HG02642 (cell line): Measurements from ENCODE around the gene LRRC3C.
"Not testable (repeated sequence)": the region's sequence is repeated elsewhere in the genome, so short reads cannot be mapped to it uniquely, and the experiment has no call there.

Experiments used
- ATAC-seq: cut with Tn5 transposase; IDR thresholded peaks from one replicate; pipeline ENCODE4 v1.9.1; 2021; ENCODE audit warnings: mild to moderate bottlenecking; ENCODE audit not compliant: unreplicated experiment, poor library complexity

Gene LRRC3C

GRCh38 chr17:39927101-39927928 lies at the start of gene LRRC3C, which contains the start of gene ORMDL3:
TSS of gene LRRC3C (plus strand) at chr17:39927732. CDS start at chr17:39941524, 13,792 bp downstream.
TSS of gene ORMDL3 (minus strand) at chr17:39927601. CDS start at chr17:39924203, 3,398 bp downstream.
- peak; percentile 87 for ATAC-seq

GRCh38 chr17:39886102-39886501 lies 41.4 kb upstream of the LRRC3C start:
- not testable (repeated sequence) for ATAC-seq

GRCh38 chr17:39887078-39887477 lies 40.5 kb upstream of the LRRC3C start:
- ATAC-seq: no peak

GRCh38 chr17:39889200-39889599 lies 38.3 kb upstream of the LRRC3C start:
- ATAC-seq: no peak

DNA sequence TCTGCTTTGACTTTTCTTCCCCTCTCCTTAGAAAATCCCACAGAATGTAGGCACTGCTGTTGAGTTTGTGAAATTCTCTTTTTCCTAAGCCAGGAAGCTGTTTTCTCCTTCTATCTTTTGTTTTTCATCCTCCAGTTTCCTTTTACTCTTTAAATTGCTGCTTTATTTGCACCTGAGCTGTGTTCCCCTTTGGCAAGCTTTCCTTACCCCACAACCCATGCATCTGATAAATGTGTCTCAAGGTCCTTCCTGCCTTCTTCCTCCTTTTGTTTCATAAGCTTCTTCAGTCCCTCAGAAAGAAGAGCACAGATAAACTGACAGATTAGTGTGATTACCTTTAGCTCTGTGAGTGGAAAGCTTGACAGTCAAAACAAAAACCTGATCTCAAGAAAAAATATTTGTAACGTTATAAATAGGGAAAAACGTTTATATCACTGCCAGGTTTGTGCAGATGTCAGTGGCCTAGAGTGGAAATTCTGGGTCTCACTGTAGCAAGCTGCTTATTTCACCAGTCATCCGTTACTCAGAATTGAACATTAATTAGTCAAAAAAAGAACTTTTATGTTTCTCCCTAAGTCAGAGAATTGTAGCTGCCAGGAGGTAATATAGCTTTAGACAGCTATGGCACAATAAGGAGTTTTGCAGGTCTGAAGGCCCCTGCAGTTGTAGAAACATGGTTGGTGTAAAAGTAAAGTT lies 32.7 kb upstream of the LRRC3C start:
- ATAC-seq: no peak

- no peak for ATAC-seq
Observed at GRCh38 chr17:39898088-39898487, 29.4 kb upstream of the LRRC3C start.

DNA sequence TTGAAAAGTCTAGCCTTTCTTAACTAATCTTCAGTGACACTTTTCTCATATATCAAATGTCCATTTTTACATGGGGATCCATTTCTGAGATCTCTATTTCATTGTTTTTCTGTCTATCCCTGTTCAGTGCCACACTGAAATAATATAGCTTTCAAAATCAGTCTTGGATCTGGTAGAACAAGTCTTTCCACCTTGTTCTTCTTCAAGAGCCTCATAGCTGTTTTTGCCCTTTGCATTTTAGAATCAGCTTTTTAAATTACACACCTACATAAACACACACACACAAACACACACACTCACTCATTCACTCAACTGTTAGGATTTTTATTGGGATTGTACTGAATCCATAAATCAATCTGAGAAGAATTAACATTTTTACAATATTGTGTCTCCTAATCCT lies 28.3 kb upstream of the LRRC3C start:
- ATAC-seq: no peak

DNA sequence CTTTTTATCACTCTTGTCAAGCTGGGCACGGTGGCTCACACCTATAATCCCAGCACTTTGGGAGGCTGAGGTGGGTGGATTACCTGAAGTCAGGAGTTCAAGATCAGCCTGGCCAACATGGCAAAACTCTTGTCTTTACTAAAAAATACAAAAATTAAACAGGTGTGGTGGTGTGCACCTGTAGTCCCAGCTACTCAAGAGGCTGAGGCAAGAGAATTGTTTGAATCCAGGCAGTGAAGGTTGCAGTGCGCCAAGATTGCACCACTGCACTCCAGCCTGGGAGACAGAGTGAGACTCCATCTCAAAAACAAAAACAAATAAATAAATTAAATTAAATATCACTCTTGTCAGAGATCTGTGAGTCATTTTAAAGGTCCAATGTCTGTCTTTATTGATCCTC lies 25.5 kb upstream of the LRRC3C start:
- ATAC-seq: not testable (repeated sequence)

- no peak for ATAC-seq
Observed at GRCh38 chr17:39903158-39903884, 24.2 kb upstream of the LRRC3C start.

DNA sequence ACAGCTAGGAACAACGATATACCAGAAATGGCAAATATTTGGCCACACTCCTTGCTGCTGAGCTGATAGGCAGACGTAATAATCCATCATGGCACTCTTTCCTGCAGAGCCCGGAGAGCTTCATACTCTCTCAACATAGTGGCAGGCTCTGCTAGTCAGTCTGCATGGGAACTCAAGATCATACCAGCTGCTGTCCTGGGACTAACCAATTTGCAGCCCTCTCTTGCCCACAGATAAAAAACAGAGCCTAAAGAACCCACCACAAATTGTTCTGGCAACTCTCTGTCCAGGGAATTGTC lies 22.6 kb upstream of the LRRC3C start:
- ATAC-seq: no peak

GRCh38 chr17:39908789-39909352 lies 18.7 kb upstream of the LRRC3C start:
- no peak for ATAC-seq

- ATAC-seq: no peak
Observed at GRCh38 chr17:39913989-39914388, 13.5 kb upstream of the LRRC3C start.

GRCh38 chr17:39915559-39915958 lies 12.0 kb upstream of the LRRC3C start:
- no peak for ATAC-seq

DNA sequence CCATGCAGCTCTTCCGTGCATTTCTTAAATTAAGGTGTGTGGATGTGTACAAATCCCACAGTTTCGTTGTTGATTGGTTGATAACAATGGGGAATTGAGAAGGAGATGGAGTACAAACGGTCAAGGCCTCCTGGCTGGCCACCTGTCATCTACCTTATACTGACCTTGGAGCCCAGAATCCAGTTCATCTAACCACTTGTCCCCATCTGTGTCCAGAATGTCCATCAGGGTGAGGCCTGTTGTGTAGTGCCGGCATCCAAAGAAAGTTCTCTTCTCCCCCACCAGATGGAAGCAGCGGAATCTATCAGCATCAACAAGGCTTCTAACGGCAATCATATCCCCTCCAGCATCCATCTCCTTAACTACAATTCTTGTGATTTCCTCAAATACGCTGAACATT lies 10.6 kb upstream of the LRRC3C start:
- no peak for ATAC-seq

GRCh38 chr17:39919087-39919683 lies 8.3 kb upstream of the LRRC3C start:
- no peak for ATAC-seq

DNA sequence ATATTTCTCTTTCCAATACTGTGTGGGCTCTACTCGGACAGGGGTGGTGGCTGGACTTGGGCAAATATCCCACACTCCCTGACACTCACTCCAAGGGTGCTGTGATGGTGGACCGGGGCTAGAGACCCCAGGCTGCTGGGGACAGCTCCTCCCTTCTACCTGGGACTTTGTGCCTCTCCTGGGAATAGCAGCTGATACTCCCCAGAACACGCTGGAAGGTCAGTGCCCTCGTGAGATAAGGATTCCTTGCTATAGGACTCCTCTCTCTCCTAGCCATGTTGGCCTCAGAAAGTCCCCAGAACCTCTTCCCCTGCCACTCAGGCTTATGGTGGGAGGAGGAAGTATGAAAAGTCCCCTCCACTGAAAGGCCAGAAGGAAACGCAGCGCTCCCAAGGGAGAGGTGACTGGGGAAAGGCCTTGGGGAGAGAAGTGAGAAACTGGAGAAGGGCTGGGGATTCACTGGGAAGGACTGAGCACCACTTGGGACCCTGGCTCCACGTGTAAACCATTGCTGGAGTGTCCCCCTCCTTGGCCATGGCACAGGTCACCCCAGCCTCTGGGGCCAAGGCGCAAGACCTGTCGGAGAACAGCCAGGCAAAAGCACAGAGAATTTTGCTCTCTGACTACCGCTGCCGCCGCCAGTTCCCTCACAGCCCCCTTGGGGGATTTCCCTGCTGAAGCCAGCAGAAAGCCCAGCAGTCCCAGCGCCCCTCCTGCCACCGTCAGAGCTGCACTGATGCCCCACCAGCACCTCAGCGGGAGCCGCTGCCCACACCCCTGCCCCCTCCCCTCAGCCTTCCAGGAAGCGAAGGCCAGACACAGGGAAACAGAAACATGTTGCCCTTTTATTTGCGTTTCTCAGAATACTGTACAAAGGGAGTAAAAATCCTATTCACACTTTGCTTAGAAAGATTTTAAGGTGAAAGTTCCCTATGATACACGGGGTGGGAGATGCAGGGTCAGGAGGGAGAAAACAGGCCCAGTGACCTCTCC lies 7.0 kb upstream of the LRRC3C start:
- ATAC-seq: no peak

GRCh38 chr17:39921323-39921722 lies 6.2 kb upstream of the LRRC3C start:
- no peak for ATAC-seq

DNA sequence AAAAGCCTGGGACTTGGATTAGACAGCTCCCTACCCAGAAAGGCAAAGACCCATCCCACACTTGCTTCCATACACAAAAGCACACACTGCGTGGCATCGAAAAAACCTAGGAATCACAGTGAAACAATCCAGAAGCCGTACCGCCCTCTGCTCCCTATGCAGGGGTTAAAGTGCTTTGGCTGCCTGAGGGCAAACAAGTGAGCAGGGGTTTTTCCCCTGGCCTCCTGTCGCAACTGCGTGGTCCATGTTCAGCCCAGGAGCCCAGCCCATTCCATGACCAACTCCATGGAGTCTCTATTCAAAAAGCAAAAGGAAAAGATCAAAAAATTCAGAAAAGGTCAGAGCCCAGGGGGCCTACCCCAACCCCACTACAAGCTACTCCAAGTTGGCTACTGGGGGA lies 5.5 kb upstream of the LRRC3C start:
- ATAC-seq: no peak

GRCh38 chr17:39923230-39923629 lies 4.3 kb upstream of the LRRC3C start:
- ATAC-seq: no peak
